Hypothalamus (tissue), 51 donors: ENCODE results near the gene ZNF710.
"Not testable (repeated sequence)": the region's sequence is repeated elsewhere in the genome, so short reads cannot be mapped to it uniquely, and the experiment has no call there.

ENCODE experiments used
- DNase-seq, 51 donors: peaks; one replicate each; lab custom pipeline; 2025; lab: John Stamatoyannopoulos, UW

The ZNF710 gene

DNA sequence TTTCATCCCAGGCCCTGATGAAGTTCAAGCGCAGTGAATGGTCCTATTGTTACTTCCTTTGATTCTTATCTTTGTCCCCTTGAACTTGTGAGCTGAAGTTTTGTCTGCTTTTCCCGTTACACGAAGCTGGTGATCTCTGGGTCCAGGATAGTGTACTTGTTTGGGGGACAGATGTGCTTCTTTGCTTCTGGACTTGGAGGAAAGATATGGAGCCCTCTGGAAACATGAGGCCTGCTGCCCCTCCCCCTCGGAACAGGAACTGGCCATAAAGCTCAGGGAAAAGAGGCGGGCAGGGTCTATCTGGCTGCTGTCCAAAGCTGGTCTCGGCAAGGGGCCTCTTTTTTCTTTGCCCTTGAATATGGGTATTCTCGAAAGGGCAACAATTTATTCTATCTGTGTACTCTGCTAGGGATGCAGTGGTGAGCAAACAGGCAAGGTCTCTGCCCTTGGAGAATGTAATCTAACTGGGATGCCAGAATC lies 53.5 kb downstream of the ZNF710 start:
- DNase-seq = no peak

DNA sequence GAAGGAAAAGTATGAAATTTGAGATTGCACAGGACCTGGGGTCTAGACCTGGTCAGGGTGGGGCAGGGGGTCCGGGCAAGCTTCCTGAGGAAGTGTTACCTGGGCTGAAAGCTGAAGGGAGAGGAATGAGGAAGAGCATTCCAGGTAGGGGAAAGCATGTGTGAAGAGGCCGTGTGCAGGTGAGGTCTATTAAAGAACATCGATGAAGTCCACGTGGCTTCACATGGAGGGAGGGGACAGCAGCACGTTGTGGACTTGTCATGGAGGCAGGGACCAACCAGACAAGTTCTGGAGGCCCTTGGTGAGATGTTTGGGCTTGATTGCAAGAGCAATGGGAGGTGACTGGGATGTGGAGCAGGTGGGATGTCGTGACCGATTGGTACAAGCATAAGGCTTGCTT lies 54.1 kb downstream of the ZNF710 start:
- DNase-seq = no peak

DNA sequence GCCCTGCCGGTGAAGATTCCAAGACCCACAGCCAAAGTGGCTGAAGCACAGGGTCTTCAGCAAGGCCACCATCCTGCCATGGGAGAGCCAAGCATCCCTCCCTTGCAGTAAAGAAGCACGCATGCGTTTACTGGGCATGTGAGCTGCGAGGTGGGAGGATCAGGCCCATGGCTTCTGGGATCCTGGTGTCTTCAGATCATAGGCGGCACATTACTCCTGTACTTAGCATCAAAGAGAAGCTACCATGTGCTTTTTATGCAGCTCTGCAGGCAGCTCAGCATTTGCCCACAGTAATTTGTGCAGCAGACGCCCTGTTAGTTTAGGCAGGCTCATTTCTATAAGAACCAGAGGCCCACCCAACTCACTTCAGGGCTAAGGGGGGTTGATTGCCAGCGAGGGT lies 55.4 kb downstream of the ZNF710 start:
- DNase-seq = no peak

DNA sequence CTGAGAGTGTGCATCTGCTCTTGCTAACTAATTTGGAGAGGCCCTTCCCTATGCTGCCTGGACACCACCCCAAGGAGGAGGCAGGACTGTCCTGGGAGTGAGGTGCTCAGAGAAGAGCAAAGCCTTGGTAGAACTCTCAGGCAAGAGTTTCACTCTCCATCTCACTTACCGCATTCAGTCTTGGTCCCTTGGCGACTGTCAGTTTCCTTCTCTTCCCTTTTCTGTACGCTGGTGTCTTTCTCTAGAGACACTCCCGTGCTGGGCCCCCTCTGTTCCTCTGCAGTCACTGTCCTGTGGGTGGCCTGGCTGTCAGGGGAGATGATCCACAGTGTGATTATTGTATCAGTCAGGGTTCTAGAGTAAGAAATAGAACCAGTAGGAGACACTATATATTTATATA lies 57.2 kb downstream of the ZNF710 start:
- DNase-seq = no peak

DNA sequence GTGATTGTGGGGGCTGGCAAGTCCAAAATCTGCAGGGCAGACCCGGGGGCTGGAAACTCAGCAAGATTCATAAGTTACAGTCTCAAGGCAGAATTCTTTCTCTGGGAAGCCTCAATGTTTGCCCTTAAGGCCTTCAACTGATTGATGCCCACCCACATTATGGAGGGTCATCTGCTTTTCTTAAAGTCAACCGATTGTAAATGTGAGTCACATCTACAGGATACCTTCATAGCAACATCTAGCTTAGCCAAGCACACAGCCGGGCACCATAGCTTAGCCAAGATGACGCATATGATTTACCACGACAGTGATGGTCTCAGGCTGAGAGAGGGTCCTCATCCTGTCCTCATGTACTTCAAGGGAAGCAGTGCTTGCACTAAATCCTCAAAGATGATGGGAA lies 57.7 kb downstream of the ZNF710 start:
- DNase-seq = no peak

DNA sequence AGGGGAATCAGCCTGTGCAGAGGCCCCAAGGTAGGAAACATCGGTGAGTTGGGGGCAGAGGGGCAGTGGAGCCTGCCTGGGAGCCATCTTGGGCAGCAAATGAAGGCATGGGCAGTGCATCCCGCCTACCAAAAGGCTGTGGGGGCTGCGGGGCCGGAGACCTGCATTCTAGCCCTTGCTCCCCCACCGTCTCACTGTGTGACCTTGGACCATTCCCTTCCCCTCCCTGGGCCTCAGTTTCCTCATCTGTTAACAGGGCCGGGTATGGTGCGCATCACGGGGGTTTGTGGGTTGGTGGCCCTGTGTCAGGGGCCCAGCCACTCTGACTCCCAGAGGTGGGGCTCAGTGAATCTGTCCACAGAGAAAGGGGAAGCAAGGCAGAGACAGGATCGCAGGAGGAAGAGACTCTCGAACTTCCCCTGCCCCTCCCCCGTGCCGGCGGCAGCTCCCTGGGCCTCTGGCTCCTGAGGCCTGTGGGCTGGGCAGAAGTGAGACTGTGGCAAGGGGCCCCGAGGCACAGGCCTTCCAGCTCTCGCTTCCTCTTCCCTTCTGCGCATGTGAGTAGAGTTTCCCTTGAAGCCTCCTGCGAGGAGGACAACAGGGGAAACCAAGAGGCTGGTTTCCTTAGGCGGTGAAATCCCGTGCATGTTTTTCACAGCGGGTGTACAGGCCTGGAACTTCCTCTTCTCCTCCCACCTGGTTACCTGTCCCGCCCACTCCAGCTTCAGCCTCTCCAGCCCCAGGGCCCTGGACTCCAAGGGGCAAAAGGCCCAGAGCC lies 58.3 kb downstream of the ZNF710 start:
- DNase-seq = peak in 32 of 51 donors; percentile 14 to 70 (median 37)

DNA sequence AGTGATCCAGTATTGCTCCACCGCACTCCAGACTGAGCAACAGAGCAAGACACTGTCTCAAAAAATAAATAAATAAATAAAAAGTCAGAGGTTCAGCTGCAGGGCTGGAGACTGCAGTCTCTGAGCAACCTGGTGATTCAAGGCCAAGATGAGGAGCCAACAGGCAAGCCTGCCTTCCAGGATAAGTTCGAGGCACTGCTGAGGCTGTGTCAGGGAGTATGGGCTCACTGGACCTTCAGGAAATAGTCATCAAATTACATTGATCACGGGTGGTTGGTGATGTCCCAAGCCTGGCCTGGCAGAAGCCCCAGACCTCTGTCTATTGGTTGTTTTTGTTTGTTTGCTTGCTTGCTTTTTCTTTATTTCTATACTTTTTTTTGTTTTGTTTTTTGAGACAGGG lies 59.7 kb downstream of the ZNF710 start:
- DNase-seq = no peak

DNA sequence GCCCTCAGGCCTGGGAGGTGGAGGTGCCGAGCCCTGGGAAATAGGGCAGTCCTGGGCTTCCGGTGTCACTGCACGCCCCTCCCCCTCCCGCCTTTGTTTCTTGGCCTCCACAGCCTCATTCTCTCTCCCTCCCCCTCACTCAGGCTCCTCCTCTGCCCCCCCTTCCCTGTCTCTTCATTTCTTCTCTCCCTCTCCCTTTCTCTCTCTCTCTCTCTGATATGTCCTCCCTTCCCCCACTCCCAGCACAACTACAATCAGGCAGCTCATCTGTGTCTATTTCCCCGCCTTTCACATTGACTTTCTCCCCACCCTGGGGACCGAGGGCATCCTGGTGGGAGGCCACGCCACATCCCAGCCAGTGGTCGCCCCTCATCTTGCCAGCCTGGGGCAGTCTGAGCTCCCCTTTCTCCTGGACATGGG lies 60.9 kb downstream of the ZNF710 start:
- DNase-seq = peak in 17 of 51 donors; percentile 10 to 66 (median 37)

DNA sequence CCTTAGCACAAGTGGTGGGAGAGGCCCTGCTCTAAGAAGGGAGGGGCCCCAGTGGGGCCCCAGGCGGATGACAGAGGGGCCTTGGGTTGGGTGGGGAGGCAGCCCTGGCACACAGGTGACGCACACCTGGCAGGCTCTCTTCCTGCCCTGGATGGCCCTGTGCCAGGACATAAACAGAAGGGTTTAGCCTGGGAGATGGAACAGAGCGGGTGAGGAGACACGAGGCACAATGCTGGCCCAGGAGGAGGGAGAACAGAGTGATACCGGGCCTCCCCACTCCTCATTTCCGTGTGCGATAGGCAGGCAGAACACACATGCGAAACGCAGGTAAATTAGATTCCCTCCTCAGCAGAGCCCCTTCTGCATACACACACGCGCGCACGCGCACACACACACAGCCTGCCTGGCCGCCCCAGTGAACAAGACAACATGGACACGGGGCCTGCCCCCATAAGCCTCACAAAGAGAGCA lies 61.4 kb downstream of the ZNF710 start:
- peak in 1 of 51 donors; percentile 8 for DNase-seq

DNA sequence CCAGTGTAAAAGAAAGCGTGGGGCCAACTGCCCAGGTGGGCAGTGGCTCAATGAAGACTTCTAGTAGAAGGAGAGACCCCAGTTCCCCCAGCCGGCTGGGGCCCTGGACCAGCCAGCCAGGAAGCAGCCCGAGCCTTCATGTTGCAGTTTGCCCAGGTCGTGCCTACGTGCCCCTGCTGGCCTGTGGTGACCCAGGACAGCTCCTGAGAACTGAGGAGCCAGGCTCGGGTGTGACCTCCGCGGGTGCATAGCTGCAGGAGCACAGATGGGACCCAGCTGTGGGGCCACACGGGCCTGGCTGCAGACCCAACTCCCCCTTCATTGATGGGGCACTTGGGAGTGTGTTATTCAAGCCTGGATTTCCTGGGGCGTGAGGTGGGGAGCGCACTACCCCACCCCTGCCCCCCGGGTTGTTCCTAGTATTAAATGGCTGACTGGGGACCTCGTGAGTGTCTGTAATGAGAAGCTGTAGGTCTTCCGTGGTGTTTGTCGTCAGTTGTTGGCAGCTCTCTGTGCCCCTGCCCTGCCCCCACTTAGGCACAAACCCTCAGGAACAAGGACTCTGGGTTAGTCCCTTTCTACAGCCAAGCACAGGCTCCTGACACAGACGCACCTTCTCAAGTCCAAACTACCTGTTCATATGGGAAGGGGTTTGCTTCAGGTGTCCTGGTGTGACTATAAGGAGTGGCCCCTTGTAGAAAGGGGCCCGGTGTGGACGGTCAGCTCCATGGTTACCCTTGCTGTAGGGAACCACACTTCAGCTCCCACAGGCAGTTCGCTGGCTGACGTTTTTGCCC lies 62.0 kb downstream of the ZNF710 start:
- DNase-seq = peak in 4 of 51 donors; percentile 19 to 34 (median 25)

DNA sequence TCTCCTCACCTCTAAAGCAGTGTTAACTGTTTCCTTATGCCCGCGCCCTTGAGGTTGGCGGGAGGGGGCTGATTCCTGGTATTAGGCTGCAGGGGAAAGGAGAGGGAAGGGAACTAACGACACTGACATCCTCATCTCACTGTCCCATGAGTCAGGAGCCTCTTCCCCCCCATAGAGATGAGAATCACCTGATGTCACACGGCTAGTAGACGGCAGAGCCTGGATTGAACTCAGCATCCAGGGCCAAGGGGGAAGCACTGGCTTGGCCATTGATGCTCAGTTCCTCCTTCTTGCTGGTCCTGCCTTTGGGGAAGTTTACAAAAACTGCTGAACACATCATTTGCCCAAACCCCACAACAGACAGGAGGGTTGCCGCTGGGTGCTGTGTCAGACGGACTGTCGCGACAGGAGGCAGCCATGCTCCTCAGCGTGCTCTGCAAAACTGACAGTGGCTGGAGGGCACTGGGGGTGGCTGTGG lies 62.7 kb downstream of the ZNF710 start:
- peak in 15 of 51 donors; percentile 19 to 61 (median 30) for DNase-seq

DNA sequence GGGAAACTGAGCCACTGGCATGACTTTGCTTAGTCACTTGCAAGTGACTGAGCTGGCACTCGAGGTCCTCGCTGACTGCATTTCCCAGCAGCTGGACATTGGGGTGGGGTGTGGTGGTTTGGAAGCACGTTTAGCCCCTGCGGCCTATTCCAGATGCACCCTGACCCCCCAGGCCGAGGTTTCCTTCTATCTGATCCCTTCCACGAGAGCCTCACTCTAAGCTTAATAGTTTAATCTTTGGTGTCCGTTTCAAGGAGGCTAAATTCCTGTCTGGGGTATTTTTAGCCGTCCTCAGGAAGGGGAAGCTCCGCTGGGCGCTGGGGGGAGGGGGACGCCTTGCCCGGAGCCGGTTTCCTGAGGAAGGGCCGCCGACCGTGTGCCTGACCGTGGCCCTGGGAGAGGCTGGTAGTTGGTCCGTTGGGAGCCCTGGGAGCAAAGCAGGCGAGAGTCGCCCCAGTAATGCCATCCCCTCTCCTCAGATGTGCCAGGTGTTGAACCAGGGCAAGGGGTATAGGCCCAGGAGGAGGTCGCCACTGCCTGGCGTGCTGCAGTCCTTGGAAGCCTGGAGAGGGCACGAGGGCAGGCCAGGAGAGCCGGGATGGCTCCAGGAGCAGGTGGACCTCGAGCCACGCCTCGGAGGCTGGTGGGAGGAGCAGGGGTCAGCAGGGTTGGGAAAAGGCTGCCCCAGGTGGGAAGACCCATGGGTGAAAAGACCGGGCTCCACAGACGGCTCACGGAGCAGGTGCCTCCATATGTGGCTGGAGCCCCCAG lies 64.0 kb downstream of the ZNF710 start:
- DNase-seq = peak in 7 of 51 donors; percentile 18 to 27 (median 22)

DNA sequence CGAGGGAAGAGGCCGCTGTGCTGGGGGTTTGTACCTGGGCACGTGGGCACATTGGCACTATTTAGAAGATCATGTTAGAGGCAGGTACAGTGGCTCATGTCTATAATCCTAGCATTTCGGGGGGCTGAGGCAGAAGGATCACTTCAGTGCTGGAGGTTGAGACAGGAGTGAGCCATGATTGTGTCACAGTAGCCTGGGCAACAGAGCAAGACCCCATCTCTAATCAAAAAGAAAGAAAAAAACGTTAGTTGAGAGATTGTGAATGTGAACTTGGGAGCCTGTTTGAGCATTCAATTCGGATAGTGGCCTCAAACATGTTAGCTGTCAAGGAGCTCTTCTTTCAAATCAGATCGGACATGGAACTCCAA lies 64.5 kb downstream of the ZNF710 start:
- DNase-seq = no peak

DNA sequence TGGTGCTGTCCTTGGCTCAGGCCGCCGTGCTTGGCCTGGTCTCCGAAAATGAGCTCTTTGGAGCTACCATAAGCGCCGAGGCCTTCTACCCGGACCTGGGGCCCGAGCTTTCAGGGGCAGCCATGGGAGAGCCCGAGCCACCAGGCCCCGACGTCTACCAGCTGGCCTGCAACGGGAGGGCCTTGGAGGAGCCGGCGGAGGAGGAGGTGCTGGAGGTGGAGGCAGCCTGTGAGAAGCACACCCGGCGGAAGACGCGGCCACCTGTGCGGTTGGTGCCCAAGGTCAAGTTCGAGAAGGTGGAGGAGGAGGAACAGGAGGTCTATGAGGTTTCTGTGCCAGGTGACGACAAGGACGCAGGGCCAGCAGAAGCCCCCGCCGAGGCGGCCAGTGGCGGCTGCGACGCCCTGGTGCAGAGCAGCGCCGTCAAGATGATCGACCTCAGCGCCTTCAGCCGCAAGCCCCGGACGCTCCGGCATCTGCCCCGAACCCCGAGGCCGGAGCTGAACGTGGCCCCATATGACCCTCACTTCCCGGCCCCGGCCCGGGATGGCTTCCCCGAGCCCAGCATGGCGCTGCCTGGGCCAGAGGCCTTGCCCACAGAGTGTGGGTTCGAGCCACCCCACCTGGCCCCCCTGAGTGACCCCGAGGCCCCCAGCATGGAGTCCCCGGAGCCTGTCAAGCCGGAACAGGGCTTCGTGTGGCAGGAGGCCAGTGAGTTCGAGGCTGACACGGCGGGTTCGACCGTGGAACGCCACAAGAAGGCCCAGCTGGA lies 66.2 kb downstream of the ZNF710 start:
- DNase-seq = no peak

DNA sequence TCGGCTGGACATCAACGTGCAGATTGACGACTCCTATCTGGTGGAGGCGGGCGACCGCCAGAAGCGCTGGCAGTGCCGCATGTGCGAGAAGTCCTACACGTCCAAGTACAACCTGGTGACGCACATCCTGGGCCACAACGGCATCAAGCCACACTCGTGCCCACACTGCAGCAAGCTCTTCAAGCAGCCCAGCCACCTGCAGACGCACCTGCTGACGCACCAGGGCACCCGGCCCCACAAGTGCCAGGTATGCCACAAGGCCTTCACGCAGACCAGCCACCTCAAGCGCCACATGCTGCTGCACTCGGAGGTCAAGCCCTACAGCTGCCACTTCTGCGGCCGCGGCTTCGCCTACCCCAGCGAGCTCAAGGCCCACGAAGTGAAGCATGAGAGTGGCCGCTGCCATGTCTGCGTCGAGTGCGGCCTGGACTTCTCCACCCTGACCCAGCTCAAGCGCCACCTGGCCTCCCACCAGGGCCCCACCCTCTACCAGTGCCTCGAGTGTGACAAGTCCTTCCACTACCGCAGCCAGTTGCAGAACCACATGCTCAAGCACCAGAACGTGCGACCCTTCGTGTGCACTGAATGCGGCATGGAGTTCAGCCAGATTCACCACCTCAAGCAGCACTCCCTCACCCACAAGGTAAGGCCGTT lies 67.0 kb downstream of the ZNF710 start:
- no peak for DNase-seq

DNA sequence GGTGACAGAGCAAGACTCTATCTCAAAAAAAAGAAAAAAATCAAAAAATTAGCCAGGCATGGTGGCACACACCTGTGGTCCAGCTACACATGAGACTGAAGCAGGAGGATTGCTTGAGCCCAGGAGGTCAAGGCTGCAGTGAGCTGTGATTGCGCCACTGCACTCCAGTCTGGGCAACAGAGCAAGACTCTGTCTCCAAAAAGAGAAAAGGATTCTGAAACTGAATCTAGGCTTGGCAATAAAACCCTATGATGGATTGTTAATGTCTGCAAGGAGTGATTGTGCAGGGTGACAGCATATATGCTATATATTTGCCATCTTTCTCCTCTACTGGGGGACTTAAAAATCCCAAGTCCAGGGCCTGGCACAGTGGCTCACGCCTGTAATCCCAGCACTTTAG lies 69.5 kb downstream of the ZNF710 start:
- DNase-seq = not testable (repeated sequence)

DNA sequence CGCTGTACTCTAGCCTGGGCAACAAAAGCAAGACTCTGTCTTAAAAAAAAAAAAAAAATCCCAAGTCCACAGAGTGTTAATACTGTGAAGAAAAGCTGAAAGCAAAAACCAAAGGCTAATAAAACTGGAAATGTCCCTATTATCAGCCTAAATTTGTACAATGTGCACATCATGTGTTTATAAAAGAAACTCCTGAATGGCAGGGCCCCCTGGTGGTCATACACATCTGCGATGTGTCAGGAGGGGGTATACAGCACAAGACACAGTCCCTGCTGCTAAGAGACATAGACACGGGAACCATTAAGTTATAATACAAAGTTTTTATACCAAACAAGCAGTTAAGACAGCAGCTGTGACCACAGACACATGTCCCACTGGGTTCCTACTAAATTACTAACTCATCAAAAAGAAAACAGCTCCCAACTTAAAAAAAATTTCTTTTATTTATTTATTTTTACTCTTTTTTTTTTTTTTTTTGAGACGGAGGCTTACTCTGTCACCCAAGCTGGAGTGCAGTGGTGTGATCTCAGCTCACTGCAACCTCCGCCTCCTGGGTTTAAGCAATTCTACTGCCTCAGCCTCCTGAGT lies 70.2 kb downstream of the ZNF710 start:
- peak in 35 of 51 donors; percentile 14 to 83 (median 57) for DNase-seq

DNA sequence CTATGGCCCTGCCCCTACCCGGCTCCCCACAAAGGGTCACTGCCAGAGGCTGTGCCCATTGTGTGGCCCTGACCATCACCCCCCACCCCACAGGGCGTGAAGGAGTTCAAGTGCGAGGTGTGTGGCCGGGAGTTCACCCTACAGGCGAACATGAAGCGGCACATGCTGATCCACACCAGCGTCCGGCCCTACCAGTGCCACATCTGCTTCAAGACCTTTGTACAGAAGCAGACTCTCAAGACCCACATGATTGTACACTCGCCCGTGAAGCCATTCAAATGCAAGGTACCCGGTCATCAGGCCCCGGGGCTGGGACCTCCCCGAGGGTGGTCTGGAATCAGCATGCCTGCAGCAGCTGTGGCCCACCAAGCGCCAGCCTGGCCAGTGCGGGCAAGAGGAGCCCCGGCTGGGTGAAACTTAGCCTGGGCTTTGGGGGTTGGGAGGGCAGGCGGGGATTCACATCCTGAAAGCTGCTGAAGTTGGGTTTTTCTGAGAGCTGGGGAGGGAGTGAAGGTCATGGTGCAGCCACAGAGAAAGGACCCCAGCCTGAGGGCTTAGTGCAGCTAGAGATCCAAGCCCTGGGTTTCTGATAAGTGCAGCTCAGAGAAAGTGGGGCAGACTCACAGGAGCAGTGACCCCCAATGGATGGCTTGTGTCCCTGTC lies 72.0 kb downstream of the ZNF710 start:
- no peak for DNase-seq
